ENCODE measurements around the gene SUFU. TPM values are rescaled to one million over a fixed set of nuclear protein-coding genes. Genes with fewer than 3 reads are reported as not detected.

The SUFU gene
- total and polyA plus RNA-seq, 2 donors (not counting 1 experiment from before 2014, with no cell fraction given): 4.8 to 13.3 TPM

DNA sequence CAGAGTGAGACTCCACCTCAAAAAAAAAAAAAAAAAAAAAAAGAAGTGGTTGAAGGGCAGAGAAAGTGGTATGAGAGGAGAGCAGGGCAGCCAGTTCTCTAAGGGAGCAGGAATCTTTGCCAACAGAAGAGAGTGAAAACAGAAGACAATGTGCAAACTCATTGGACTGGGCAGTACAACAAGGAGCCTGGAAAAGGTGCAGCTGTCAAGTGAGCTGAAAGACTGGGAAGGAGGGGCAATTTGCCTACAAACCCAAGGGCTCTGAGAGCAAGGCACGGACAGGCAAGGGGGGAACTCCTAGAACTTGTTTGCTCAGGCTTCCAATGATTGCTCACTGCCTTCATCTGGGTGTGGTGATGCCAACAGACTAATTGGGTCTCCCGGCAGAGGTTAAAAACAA, 10.8 kb upstream of the SUFU start:
- no peak for DNase-seq
- Mint-ChIP-seq H3K27ac (no peak overlapping the region), H3K9me3 (ENCODE audit: insufficient read depth) (no peaks in the 10 kb centered on the region), H3K4me3 (no peak overlapping the region), H3K4me1 (peaks cover 15% of the 10 kb centered on the region), H3K27me3 (no peaks in the 10 kb centered on the region)
- TF ChIP-seq, protein P1, sequence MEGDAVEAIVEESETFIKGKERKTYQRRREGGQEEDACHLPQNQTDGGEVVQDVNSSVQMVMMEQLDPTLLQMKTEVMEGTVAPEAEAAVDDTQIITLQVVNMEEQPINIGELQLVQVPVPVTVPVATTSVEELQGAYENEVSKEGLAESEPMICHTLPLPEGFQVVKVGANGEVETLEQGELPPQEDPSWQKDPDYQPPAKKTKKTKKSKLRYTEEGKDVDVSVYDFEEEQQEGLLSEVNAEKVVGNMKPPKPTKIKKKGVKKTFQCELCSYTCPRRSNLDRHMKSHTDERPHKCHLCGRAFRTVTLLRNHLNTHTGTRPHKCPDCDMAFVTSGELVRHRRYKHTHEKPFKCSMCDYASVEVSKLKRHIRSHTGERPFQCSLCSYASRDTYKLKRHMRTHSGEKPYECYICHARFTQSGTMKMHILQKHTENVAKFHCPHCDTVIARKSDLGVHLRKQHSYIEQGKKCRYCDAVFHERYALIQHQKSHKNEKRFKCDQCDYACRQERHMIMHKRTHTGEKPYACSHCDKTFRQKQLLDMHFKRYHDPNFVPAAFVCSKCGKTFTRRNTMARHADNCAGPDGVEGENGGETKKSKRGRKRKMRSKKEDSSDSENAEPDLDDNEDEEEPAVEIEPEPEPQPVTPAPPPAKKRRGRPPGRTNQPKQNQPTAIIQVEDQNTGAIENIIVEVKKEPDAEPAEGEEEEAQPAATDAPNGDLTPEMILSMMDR (IDR thresholded peaks at IDR 0.05): no peak
- TF ChIP-seq EZH2 (IDR thresholded peaks at IDR 0.05; ENCODE audit: borderline replicate concordance, insufficient read depth, low read depth, low read length, poor library complexity, severe bottlenecking): no peak
- H3K27ac ChIP-seq (ENCODE audit: low read length in 2 of 2): no peak overlapping the region
- ChIA-PET CTCF (interaction anchor here (1.1 kb wide), 1 partner anchor 10 kb away, joined by 3 read pairs; the partner anchor contains the start of gene SUFU), POLR2A (interaction anchor here (0.7 kb wide), 1 partner anchor 13 kb away, joined by 4 read pairs; no protein-coding TSS in a partner anchor)
- peaks cover 64% of the 10 kb centered on the region for H4K20me1 ChIP-seq (ENCODE audit: control insufficient read depth, insufficient read depth, low read length, poor library complexity, severe bottlenecking)
- no peak overlapping the region for H3K9ac ChIP-seq (ENCODE audit: low read length)
- no peak overlapping the region for H3K4me3 ChIP-seq (ENCODE audit: control extremely low read depth in 1 of 5, extremely low read depth in 1 of 5, insufficient read depth in 1 of 5, low read depth in 2 of 5, low read length in 4 of 5)
- no peaks in the 10 kb centered on the region for H3K4me1 ChIP-seq (ENCODE audit: control insufficient read depth in 2 of 2, insufficient read depth in 2 of 2, low read length in 2 of 2)
- H3K27me3 ChIP-seq (replicated peaks in 1 of 4; ENCODE audit: control extremely low read depth in 1 of 4, control insufficient read depth in 3 of 4, insufficient read depth in 4 of 4, low read length in 3 of 4): no peaks in the 10 kb centered on the region
- no peak overlapping the region for H3K4me2 ChIP-seq (replicated peaks; ENCODE audit: low read depth, low read length, poor library complexity, severe bottlenecking)
- peaks cover 67% of the 10 kb centered on the region for H3K79me2 ChIP-seq (ENCODE audit: control insufficient read depth, insufficient read depth, low read length)
- H2AFZ ChIP-seq (ENCODE audit: insufficient read depth, low read depth, low read length, poor library complexity, severe bottlenecking): no peak overlapping the region
- ATAC-seq (ENCODE audit: low read depth): no peak
- 70% methylated on average over 2 of the region's 2 CpGs for WGBS (ENCODE audit: insufficient coverage)
- no peaks in the 10 kb centered on the region for H3K9me3 ChIP-seq (ENCODE audit: control extremely low read depth in 1 of 3, control insufficient read depth in 2 of 3, insufficient read depth in 1 of 3, low read length in 2 of 3)
- intact Hi-C loops (cut with micrococcal nuclease): no loop called here
- H3K36me3 ChIP-seq (replicated peaks in 1 of 2; ENCODE audit: control extremely low read depth in 1 of 2, control insufficient read depth in 1 of 2, extremely low read depth in 1 of 2, insufficient read depth in 2 of 2, low read length in 1 of 2): peaks cover 2 to 27% of the 10 kb centered on the region in 2 experiments

DNA sequence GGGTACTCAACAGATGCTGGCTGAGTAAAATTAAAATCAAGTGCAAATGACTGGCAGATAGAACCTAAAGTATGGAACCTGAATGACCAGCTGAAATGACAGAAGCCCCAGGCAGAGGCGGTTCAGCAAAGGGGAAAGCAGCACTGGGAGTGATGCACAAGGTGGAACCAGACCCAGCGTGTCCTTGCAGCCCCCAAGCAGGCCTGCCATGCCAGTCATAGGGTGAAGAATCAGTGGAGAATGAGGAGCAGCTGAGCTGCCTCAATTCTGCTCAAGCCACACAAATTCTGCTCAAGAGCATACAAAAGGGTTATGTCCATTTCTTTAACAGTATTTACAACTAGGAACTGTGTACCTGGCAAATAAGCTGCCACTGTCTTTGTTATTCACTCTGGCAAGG, 10.0 kb upstream of the SUFU start:
- H3K4me2 ChIP-seq (replicated peaks; ENCODE audit: low read depth, low read length, poor library complexity, severe bottlenecking): no peak overlapping the region
- no peak for TF ChIP-seq EZH2 (IDR thresholded peaks at IDR 0.05; ENCODE audit: borderline replicate concordance, insufficient read depth, low read depth, low read length, poor library complexity, severe bottlenecking)
- TF ChIP-seq, protein P1 (IDR thresholded peaks at IDR 0.05): no peak
- H3K27ac ChIP-seq (ENCODE audit: low read length in 2 of 2): no peak overlapping the region
- peaks cover 72% of the 10 kb centered on the region for H4K20me1 ChIP-seq (ENCODE audit: control insufficient read depth, insufficient read depth, low read length, poor library complexity, severe bottlenecking)
- H3K27me3 ChIP-seq (replicated peaks in 1 of 4; ENCODE audit: control extremely low read depth in 1 of 4, control insufficient read depth in 3 of 4, insufficient read depth in 4 of 4, low read length in 3 of 4): no peaks in the 10 kb centered on the region
- peaks cover 2 to 19% of the 10 kb centered on the region in 2 experiments for H3K36me3 ChIP-seq (replicated peaks in 1 of 2; ENCODE audit: control extremely low read depth in 1 of 2, control insufficient read depth in 1 of 2, extremely low read depth in 1 of 2, insufficient read depth in 2 of 2, low read length in 1 of 2)
- Mint-ChIP-seq H3K4me3 (no peak overlapping the region), H3K27ac (no peak overlapping the region), H3K4me1 (peaks cover 16% of the 10 kb centered on the region), H3K9me3 (ENCODE audit: insufficient read depth) (no peaks in the 10 kb centered on the region), H3K27me3 (no peaks in the 10 kb centered on the region)
- CTCF ChIA-PET: interaction anchor here (0.8 to 1.3 kb wide), 3 partner anchors 9 to 90 kb away, joined by 3 read pairs; partner anchors contain the start of gene SUFU
- no peak overlapping the region for H3K4me3 ChIP-seq (ENCODE audit: control extremely low read depth in 1 of 5, extremely low read depth in 1 of 5, insufficient read depth in 1 of 5, low read depth in 2 of 5, low read length in 4 of 5)
- no peaks in the 10 kb centered on the region for H3K4me1 ChIP-seq (ENCODE audit: control insufficient read depth in 2 of 2, insufficient read depth in 2 of 2, low read length in 2 of 2)
- POLR2A ChIA-PET: no interaction called here
- ATAC-seq (ENCODE audit: low read depth): no peak
- H3K9ac ChIP-seq (ENCODE audit: low read length): no peak overlapping the region
- intact Hi-C loops (cut with micrococcal nuclease): no loop called here
- no peak overlapping the region for H2AFZ ChIP-seq (ENCODE audit: insufficient read depth, low read depth, low read length, poor library complexity, severe bottlenecking)
- 100% methylated on average over 2 of the region's 2 CpGs for WGBS (ENCODE audit: insufficient coverage)
- peaks cover 75% of the 10 kb centered on the region for H3K79me2 ChIP-seq (ENCODE audit: control insufficient read depth, insufficient read depth, low read length)
- DNase-seq: no peak
- no peaks in the 10 kb centered on the region for H3K9me3 ChIP-seq (ENCODE audit: control extremely low read depth in 1 of 3, control insufficient read depth in 2 of 3, insufficient read depth in 1 of 3, low read length in 2 of 3)

Data from B cell (primary cell).